ENCODE measurements around the gene ATP2C1.
"Not testable (repeated sequence)": the region's sequence is repeated elsewhere in the genome, so short reads cannot be mapped to it uniquely, and the experiment has no call there.

Gene ATP2C1

GRCh38 chr3:130853581-130853980 lies 40.3 kb upstream of the ATP2C1 start:
- no peak for TF ChIP-seq EZH2 (IDR thresholded peaks at IDR 0.05)
- no peak for TF ChIP-seq POLR2AphosphoS5 (IDR thresholded peaks at IDR 0.05; ENCODE audit: borderline replicate concordance, low read depth, low read length)
- no peak for TF ChIP-seq FOXP2 (optimal IDR thresholded peaks at IDR 0.05; ENCODE audit: control extremely low read depth, extremely low read length, insufficient read depth)
- Histone ChIP-seq H3K9me3 (ENCODE audit: low read depth, low read length) (no peaks in the 10 kb centered on the region), H3K4me3 (no peak overlapping the region), H3K36me3 (ENCODE audit: insufficient read depth, low read length) (no peaks in the 10 kb centered on the region), H3K27ac (no peak overlapping the region), H3K9ac (ENCODE audit: insufficient read length) (no peak overlapping the region)
- no peak for DNase-seq (ENCODE audit: low read depth, low spot score)

- TF ChIP-seq EZH2 (IDR thresholded peaks at IDR 0.05) (no peak), FOXP2 (optimal IDR thresholded peaks at IDR 0.05; ENCODE audit: control extremely low read depth, extremely low read length, insufficient read depth) (no peak), POLR2AphosphoS5 (IDR thresholded peaks at IDR 0.05; ENCODE audit: borderline replicate concordance, low read depth, low read length) (no peak)
- no peak overlapping the region for H3K9ac ChIP-seq (ENCODE audit: insufficient read length)
- H3K4me3 ChIP-seq, result no peak overlapping the region
- no peaks in the 10 kb centered on the region for H3K36me3 ChIP-seq (ENCODE audit: insufficient read depth, low read length)
- no peaks in the 10 kb centered on the region for H3K9me3 ChIP-seq (ENCODE audit: low read depth, low read length)
- no peak overlapping the region for H3K27ac ChIP-seq
- DNase-seq (ENCODE audit: low read depth, low spot score), result no peak
Measured at GRCh38 chr3:130854208-130854864, 39.5 kb upstream of the ATP2C1 start.

- Histone ChIP-seq H3K9ac (ENCODE audit: insufficient read length) (no peak overlapping the region), H3K27ac (no peak overlapping the region), H3K4me3 (no peak overlapping the region)
Measured at GRCh38 chr3:130857336-130858026, 36.4 kb upstream of the ATP2C1 start.

GRCh38 chr3:130862130-130862529 lies 31.8 kb upstream of the ATP2C1 start:
- not testable (repeated sequence) for H3K36me3 ChIP-seq (ENCODE audit: insufficient read depth, low read length); H3K9ac ChIP-seq (ENCODE audit: insufficient read length); H3K9me3 ChIP-seq (ENCODE audit: low read depth, low read length); H3K4me3 ChIP-seq; DNase-seq (ENCODE audit: low read depth, low spot score); H3K27ac ChIP-seq

More at GRCh38 chr3:130857336-130858026, 36.4 kb upstream of the ATP2C1 start:
- DNase-seq (ENCODE audit: low read depth, low spot score), result no peak
- Histone ChIP-seq H3K9me3 (ENCODE audit: low read depth, low read length) (no peaks in the 10 kb centered on the region), H3K36me3 (ENCODE audit: insufficient read depth, low read length) (no peaks in the 10 kb centered on the region)
- TF ChIP-seq EZH2 (IDR thresholded peaks at IDR 0.05), result no peak
- no peak for TF ChIP-seq POLR2AphosphoS5 (IDR thresholded peaks at IDR 0.05; ENCODE audit: borderline replicate concordance, low read depth, low read length)
- TF ChIP-seq FOXP2 (optimal IDR thresholded peaks at IDR 0.05; ENCODE audit: control extremely low read depth, extremely low read length, insufficient read depth), result no peak

GRCh38 chr3:130865489-130865888 lies 28.4 kb upstream of the ATP2C1 start:
- Histone ChIP-seq H3K36me3 (ENCODE audit: insufficient read depth, low read length) (no peaks in the 10 kb centered on the region), H3K4me3 (no peak overlapping the region), H3K27ac (no peak overlapping the region), H3K9ac (ENCODE audit: insufficient read length) (no peak overlapping the region), H3K9me3 (ENCODE audit: low read depth, low read length) (no peaks in the 10 kb centered on the region)
- no peak for TF ChIP-seq POLR2AphosphoS5 (IDR thresholded peaks at IDR 0.05; ENCODE audit: borderline replicate concordance, low read depth, low read length)
- no peak for TF ChIP-seq EZH2 (IDR thresholded peaks at IDR 0.05)
- TF ChIP-seq FOXP2 (optimal IDR thresholded peaks at IDR 0.05; ENCODE audit: control extremely low read depth, extremely low read length, insufficient read depth), result no peak
- no peak for DNase-seq (ENCODE audit: low read depth, low spot score)

- H3K9ac ChIP-seq (ENCODE audit: insufficient read length), result no peak overlapping the region
- DNase-seq (ENCODE audit: low read depth, low spot score), result no peak
- H3K27ac ChIP-seq, result no peak overlapping the region
- no peaks in the 10 kb centered on the region for H3K9me3 ChIP-seq (ENCODE audit: low read depth, low read length)
- TF ChIP-seq POLR2AphosphoS5 (IDR thresholded peaks at IDR 0.05; ENCODE audit: borderline replicate concordance, low read depth, low read length) (no peak), FOXP2 (optimal IDR thresholded peaks at IDR 0.05; ENCODE audit: control extremely low read depth, extremely low read length, insufficient read depth) (no peak), EZH2 (IDR thresholded peaks at IDR 0.05) (no peak)
- H3K4me3 ChIP-seq, result no peak overlapping the region
- no peaks in the 10 kb centered on the region for H3K36me3 ChIP-seq (ENCODE audit: insufficient read depth, low read length)
Measured at GRCh38 chr3:130866327-130866726, 27.6 kb upstream of the ATP2C1 start.

GRCh38 chr3:130870423-130870822 lies 23.5 kb upstream of the ATP2C1 start:
- Histone ChIP-seq H3K36me3 (ENCODE audit: insufficient read depth, low read length) (no peaks in the 10 kb centered on the region), H3K4me3 (no peak overlapping the region), H3K27ac (no peak overlapping the region), H3K9me3 (ENCODE audit: low read depth, low read length) (no peaks in the 10 kb centered on the region), H3K9ac (ENCODE audit: insufficient read length) (no peak overlapping the region)
- no peak for DNase-seq (ENCODE audit: low read depth, low spot score)
- no peak for TF ChIP-seq EZH2 (IDR thresholded peaks at IDR 0.05)
- TF ChIP-seq POLR2AphosphoS5 (IDR thresholded peaks at IDR 0.05; ENCODE audit: borderline replicate concordance, low read depth, low read length), result no peak
- no peak for TF ChIP-seq FOXP2 (optimal IDR thresholded peaks at IDR 0.05; ENCODE audit: control extremely low read depth, extremely low read length, insufficient read depth)

- no peaks in the 10 kb centered on the region for H3K36me3 ChIP-seq (ENCODE audit: insufficient read depth, low read length)
- DNase-seq (ENCODE audit: low read depth, low spot score), result no peak
- no peak overlapping the region for H3K27ac ChIP-seq
- TF ChIP-seq POLR2AphosphoS5 (IDR thresholded peaks at IDR 0.05; ENCODE audit: borderline replicate concordance, low read depth, low read length) (no peak), EZH2 (IDR thresholded peaks at IDR 0.05) (no peak), FOXP2 (optimal IDR thresholded peaks at IDR 0.05; ENCODE audit: control extremely low read depth, extremely low read length, insufficient read depth) (no peak)
- H3K9ac ChIP-seq (ENCODE audit: insufficient read length), result no peak overlapping the region
- H3K4me3 ChIP-seq, result no peak overlapping the region
- peaks cover 6% of the 10 kb centered on the region; the same call in 1 of the 2 replicates for H3K9me3 ChIP-seq (ENCODE audit: low read depth, low read length)
Measured at GRCh38 chr3:130876594-130876993, 17.3 kb upstream of the ATP2C1 start.
